GM19395 (cell line): ENCODE results near the gene INTS11.

Experiments used
- ATAC-seq: cut with Tn5 transposase; IDR thresholded peaks from one replicate; pipeline ENCODE4 v1.9.1; 2021; ENCODE audit warnings: mild to moderate bottlenecking, moderate library complexity; ENCODE audit not compliant: unreplicated experiment

INTS11 gene

GRCh38 chr1:1287288-1288110 lies 37.0 kb downstream of the INTS11 start:
- no peak for ATAC-seq

GRCh38 chr1:1286313-1287261 lies 37.9 kb downstream of the INTS11 start:
- no peak for ATAC-seq

GRCh38 chr1:1285611-1286311 lies 38.7 kb downstream of the INTS11 start:
- ATAC-seq, result no peak

GRCh38 chr1:1285102-1285571 lies 39.3 kb downstream of the INTS11 start:
- no peak for ATAC-seq

GRCh38 chr1:1284221-1285101 lies 40.0 kb downstream of the INTS11 start:
- ATAC-seq, result no peak

- no peak for ATAC-seq
Measured at GRCh38 chr1:1283821-1284220, 40.6 kb downstream of the INTS11 start.

- no peak for ATAC-seq
Measured at GRCh38 chr1:1282998-1283397, 41.5 kb downstream of the INTS11 start.

- no peak for ATAC-seq
Measured at GRCh38 chr1:1281533-1282321, 42.7 kb downstream of the INTS11 start.

GRCh38 chr1:1280782-1281481 lies 43.5 kb downstream of the INTS11 start:
- ATAC-seq, result no peak

- no peak for ATAC-seq
Measured at GRCh38 chr1:1279028-1279427, 45.4 kb downstream of the INTS11 start.

GRCh38 chr1:1278620-1279019 lies 45.8 kb downstream of the INTS11 start:
- ATAC-seq, result no peak

GRCh38 chr1:1275836-1276235 lies 48.6 kb downstream of the INTS11 start:
- ATAC-seq, result no peak

- no peak for ATAC-seq
Measured at GRCh38 chr1:1274931-1275431, 49.5 kb downstream of the INTS11 start.

- ATAC-seq, result peak; percentile 31
Measured at GRCh38 chr1:1274299-1274930, 50.0 kb downstream of the INTS11 start.

- ATAC-seq, result peak; percentile 68
Measured at GRCh38 chr1:1273512-1274298, 50.8 kb downstream of the INTS11 start, which contains the start of gene UBE2J2. UBE2J2 (minus strand) TSS chr1:1273854; CDS start chr1:1267992, 5,862 bp downstream.

- peak; percentile 19 for ATAC-seq
Measured at GRCh38 chr1:1273209-1273511, 51.3 kb downstream of the INTS11 start.
